GM12875 (cell line): ENCODE measurements around the gene SH3RF2.

ENCODE experiments used
- H3K4me3 ChIP-seq: one replicate; pipeline ENCODE4 v1.5.1; 2011; ENCODE audit warnings: low read depth, low read length, control low read depth
- CTCF ChIP-seq: IDR thresholded peaks from 2 replicates; pipeline ENCODE4 v1.5.1; 2011; ENCODE audit warnings: low read depth, mild to moderate bottlenecking, control low read depth, inconsistent platforms, low read length, moderate library complexity, borderline replicate concordance; ENCODE audit not compliant: insufficient read depth

The SH3RF2 gene

GRCh38 chr5:145934276-145934675, 2.1 kb upstream of the SH3RF2 start:
- no peak for TF ChIP-seq CTCF
- no peak overlapping the region for H3K4me3 ChIP-seq

GRCh38 chr5:145937432-145938250, 1.3 kb downstream of the SH3RF2 start:
- TF ChIP-seq CTCF: no peak
- no peak overlapping the region for H3K4me3 ChIP-seq

- no peak overlapping the region for H3K4me3 ChIP-seq
- TF ChIP-seq CTCF: no peak
Observed at GRCh38 chr5:145938776-145939539, 2.6 kb downstream of the SH3RF2 start.

- no peak for TF ChIP-seq CTCF
- H3K4me3 ChIP-seq: no peak overlapping the region
Observed at GRCh38 chr5:145939540-145940065, 3.2 kb downstream of the SH3RF2 start.

GRCh38 chr5:145941096-145941447, 4.7 kb downstream of the SH3RF2 start:
- no peak overlapping the region for H3K4me3 ChIP-seq
- TF ChIP-seq CTCF: no peak

GRCh38 chr5:145941448-145942130, 5.2 kb downstream of the SH3RF2 start:
- H3K4me3 ChIP-seq: no peak overlapping the region
- TF ChIP-seq CTCF: no peak
